ENCODE results near the gene TPRG1L.

TPRG1L gene

DNA sequence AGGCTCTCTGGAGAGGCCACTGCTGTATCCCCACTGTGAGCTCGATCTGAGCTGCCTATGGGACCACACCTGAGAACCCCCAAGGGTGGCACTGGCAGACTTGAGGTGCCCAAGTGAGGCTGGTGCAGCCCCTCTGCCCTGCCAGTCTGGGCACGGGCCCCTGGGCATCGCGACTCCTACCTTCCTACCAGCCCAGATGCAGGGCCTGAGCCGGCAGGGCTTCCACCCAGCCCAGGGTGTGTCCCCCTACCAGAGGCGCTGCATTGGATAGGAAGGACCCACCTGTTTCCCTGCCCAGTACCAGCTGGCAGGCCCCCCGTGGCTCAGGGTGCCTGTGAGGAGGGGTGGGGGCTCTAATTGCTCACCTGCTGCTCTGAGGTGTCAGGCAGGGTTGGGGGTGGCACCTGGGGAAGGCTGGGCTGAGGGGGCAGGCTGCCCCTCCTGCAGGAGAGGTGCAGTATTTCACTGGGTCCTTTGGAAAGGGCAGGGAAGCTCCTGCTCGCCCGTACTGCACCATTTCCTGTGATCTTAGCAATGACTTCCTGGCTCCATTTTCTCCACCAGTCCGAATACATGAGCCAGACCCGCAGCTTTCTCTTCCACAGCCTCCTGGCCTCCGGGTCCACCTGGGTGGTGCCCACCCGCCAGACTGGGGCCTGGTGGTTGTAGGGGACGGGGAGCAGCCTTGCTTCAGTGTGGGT lies 39.3 kb downstream of the TPRG1L start:
- DNase-seq (ENCODE audit: low read depth in 2 of 2) = no peak

DNA sequence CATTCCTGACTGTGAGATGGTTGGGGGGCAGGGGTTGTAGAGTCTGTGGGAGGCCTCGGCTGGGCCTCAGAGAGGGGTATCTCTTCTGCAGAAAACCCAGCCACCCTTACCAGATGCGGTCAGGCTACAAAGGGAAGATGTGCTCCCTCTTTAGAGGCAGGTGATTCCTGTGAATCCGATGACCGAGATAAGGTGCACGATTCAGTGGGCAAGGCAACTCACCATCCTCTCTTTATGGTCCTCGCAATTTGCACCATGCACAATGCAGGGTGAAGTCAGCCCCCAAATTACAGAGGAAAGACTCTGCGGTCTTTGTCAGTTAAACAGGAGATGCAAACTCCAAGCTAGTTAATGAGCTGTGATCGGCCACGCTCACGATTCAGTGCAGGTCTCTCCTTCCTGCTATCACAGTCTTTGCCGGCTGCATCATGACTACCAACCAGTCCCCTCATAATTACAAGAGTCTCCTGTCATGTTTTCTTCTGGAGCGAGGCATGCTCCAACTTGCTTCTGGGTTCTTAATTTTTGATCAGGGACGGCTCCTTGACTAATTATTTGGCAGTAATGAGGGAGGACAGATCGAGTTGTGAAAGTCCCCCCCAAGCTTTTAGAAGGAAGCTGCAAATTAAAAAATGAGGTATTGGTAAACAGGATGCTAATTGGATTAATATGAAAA lies 40.0 kb downstream of the TPRG1L start:
- DNase-seq (ENCODE audit: low read depth in 2 of 2) = no peak

DNA sequence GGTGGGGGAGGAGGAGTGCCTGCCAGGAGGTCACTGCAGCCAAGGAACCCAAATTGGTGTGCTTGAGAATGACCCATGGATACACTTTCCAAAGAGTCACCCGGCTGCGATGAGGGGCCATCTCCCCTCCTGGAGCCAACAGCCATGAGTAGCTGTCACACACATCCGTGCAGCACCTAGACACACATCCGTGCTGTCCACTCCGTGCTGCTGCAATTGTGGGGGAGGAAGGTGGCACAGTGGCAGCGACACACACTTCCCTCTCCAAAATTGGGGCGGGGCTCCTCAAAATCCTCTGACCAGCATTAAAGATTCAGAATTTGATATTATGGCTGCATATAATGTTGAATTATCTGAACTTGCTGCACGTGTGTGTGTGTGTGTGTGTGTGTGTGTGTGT lies 43.3 kb downstream of the TPRG1L start:
- DNase-seq (ENCODE audit: low read depth in 2 of 2) = no peak

DNA sequence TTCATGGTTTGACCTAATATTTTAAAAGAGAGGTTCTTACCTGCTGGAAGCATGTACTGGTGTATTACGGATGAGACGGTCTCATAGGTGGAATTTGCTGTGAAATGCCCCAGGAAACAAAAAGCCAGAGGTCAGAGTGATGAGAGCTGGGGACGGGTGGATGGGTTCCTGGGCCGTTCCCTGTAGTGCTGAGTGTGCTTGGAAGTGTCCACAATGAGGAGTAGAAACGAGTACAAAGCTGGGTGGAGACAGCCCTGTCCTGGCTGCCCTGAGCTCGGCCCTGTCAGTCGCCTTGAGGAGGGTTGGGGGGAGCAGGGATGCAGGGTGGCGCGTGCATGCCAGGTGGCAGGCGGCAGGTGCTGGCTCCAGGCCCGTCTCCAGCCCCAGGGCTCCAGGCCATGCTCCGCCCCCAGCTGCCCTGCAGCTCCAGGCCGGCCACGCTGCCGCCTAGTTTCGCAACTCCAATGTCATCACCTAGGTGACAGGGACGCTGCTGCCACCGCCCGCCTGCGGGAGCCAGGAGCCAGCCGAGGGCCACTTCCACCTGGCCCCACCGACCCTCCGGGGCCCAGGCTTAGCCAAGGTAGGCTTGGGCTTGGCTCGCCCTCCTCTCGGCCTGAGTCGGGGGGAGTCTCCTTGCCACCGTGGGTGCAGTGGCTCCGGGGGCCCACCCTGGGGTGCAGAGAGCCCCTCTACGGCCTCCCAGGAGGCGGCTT lies 43.9 kb downstream of the TPRG1L start:
- DNase-seq (ENCODE audit: low read depth in 2 of 2) = no peak

DNA sequence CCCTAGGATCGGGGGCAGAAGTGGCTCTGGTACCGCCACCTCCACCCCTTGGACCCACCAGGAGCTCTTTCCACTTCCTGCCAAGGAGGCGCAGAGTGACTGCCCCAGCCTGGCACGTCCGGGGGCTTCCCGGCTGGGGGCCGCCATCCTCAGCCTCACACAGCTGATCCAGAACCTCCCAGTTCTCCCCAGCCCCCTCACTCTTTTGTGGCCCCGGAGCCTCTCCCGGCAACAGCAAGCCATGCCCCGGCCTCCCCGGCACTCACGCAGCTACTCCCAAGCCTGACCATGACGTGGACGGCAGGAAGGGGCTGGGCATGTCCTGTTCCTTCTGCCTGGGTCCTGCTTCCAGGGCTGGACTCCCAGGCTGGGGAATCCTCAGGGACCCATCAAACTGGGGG lies 44.6 kb downstream of the TPRG1L start:
- DNase-seq (ENCODE audit: low read depth in 2 of 2) = no peak

DNA sequence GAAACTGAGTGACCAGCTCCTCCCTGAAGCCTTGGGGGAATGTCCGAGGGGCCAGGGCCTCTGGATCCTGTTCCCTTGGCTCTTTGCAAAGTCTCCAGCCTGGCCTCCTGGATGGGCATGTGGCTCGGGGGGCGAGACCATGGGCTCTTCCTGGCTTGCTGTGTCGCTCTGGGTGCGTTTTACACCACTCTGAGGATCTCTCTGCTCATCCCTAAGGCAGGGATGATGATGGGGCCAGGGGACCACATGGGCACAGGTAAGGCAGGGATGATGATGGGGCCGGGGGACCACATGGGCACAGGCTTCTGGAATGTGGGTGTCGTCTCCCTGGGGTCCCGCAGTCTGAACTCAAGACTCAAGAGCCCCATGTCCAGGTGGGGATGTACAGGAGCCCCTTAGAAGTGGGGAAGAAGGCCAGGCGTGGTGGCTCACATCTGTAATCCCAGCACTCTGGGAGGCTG lies 45.2 kb downstream of the TPRG1L start:
- DNase-seq (ENCODE audit: low read depth in 2 of 2) = no peak

DNA sequence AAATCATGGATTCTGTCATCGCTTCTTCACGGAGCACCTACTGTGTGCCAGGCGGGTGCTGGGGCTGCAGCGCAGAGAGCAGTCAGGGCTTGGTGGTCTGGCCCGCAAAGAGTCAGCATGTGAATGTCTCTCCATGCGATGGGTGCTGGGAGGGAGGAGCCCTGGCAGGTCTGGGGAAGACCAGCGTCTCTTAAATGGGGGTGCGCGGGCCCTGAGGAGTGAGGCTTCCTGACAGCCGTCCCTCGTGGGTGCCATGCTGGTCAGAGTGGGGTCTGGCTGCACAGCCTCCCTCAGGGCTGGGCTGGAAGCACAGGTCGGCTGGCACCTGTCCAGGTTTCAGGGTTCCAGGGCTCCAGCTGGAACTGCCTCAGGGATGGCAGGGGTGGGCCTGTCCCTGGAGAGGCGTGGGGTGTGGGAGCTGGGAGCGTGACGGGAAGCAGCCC lies 46.0 kb downstream of the TPRG1L start:
- no peak for DNase-seq (ENCODE audit: low read depth in 2 of 2)

DNA sequence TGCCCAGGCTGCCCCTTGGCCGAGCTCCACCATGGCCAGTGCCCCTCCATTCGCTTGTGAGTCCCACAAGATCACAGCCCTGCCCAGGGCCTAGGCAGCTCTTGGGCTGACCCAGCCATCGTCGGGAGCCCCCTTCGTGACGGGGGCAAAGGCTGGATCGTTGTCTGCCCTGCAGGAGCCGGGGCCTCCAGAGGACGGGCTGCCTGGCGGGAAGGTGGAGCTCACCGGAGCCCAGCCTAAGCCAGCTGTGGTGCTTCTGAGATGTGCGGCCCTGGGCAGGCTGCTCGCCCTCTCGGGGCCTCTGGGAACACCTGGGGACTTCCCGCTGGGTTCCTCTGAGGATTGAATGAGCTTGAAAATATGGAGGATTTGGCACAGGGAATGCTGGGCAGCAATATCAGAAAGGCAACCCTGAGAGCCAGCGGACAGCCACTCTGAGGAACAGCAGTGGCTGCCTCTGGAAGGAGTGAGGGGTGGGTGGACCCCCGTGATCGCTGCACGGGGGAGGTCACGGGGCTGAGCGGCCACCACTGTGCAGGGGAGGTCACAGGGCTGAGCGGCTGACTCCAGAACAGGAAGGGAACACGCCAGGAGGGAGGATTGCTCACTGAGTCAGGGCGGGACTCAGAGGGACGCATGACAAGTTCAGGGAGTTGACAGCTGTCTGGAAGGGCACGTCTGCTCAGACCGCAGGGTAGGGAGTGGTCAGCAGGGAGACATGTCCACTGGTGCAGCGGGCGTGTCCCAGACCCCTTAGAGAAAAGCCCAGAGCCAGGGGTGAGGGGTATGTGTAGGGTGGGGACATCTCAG lies 46.8 kb downstream of the TPRG1L start:
- no peak for DNase-seq (ENCODE audit: low read depth in 2 of 2)

DNA sequence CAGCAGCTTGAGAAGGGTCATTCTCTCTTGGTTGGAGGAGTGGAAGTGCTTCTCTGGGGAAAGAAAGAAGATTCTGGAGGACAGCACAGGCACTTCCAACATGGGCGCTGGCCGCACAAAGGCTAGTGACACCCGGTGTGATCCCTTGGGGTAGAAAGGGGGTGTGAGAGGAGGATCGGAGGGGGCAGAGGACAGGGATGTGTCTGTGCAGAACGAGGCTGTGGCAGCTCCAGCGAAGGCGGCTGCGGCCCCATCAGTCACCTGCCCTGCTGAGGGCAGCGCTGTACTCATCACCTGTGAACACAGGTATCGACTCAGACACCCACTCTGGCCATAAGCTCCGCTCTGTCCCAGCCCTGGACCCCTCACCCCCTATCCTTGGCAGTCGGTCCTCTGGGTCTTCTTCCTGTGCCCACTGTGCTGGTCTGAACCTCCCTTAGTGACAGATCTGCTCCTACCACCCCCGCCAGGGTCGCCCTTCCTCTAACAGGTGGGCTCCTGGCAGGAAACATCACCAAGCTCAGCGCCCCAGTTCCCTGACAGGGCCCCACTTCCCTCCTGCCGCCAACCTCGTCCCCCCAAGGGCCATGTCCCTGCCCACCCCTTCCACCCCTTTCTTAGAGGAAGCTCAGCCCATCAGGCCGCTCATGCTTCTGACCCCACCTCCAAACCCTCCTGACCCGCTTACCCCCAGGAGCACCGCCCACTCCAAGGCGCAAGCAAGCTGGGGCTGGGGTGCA lies 47.6 kb downstream of the TPRG1L start:
- DNase-seq (ENCODE audit: low read depth in 2 of 2) = no peak

DNA sequence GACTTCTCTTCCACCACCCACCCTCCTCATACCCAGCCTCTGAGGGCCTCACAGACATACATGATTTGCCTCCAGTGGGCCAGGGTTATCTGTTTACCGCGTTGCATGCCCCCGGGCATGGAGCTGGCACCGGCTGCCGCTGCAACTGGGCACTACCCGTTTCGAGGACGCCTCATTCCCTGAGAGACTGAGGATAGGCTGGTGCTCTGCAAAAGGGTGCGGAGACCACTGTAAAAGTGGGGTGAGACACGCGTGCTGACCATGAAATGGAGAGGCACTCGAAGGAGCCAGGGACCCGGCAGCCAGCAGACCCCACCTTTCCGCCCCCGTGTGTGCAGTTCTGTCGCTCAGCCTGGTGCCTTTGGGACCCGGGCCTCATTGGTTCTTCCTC lies 48.2 kb downstream of the TPRG1L start:
- no peak for DNase-seq (ENCODE audit: low read depth in 2 of 2)

DNA sequence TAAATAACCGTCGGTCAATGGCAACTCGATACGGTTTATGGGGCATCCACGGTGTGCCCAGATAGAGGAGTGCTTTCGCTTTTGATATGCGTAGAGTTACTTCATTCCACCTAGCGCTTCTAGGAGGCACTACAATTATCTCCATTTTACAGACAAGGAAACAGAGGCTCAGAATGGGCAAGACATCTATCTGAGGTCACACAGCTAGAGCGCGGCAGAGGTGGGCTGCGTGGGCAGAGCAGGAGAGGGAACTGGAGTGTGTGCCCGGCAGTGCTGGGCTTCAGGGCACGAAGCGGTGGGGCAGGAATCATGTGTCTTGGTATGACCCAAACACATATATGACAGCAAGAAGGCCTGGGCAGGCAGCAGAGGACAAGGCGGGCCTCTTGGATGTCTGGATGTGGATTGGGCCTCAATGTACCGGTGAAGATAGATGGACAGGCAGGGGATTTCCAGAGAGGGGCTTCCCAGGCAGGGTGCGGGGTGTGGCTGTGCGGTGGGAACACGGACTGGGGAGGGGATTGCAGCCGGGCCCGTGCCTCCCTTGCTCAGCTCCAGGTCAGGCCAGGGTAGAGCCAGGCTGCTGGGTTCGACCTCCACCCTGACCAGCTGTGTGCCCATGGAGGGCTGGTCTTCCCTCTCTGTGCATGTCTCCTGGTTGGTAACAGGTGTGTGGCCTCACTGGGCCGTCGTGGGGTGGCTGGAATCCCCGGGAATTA lies 48.7 kb downstream of the TPRG1L start:
- DNase-seq (ENCODE audit: low read depth in 2 of 2) = no peak

DNA sequence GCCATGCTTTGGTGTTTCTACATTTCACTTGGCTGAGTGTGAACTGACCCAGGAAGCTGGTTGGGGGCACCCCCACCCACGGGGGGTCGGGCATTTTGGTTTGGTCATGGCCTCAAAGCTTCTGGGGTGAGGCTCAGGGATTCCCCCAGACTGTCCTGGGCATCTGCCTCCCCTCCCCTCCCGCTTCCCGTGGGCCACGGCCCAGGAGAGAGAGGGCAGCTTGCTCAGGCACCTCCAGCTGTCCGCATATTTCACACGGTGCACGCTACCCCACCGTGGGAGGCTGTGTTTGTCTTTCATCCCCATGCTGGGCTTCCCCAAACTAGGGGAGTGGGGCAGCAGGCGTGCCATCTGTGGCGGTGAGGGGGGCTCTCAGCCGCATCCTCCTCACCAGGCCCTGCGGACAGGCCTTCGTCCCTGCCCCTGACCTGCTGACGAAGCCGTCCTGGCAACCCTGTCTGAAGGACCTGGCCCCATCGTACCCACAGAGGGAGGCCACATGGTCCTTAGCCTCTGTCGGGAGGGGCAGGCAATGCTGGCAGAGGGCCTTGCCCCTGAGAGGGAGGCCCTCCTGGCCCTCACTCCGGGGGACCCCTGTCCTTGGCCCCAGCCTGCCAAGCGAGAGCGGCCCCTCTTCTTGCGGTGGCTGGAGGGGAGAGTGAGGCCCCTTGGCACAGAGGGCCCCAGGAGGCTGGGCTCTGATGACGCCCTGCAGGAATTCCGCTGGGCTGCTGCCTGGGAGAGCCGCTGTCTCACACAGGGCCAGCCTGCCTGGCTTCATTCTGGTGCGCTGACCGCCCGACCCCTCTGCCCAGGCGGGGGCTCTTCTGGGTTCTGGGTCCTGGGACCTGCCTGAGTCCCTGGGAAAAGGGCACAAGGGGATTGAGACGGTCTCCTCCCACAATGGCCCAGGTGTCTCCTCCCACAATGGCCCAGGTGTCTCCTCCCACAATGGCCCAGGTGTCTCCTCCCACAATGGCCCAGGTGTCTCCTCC lies 49.6 kb downstream of the TPRG1L start:
- DNase-seq (ENCODE audit: low read depth in 2 of 2) = no peak

DNA sequence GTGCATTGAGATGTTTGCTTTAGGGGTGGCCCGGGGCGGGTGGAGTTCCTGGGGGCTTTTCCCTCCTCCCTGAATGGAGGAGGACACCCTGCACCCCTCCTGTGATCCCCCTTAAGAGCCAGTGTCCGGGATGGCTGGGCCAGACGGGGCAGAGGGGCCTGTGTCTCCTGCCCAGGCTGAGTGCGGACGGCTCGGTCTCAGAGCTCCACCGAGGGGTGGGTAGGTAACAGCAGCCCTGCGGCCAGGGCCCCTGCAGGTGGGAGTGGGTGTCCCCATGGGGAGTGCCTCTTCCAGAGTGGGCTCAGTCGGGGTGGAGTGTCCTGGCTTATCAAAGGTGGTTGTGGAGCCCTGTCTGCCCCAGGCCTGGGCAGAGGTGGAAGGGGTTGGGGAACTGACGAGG lies 50.6 kb downstream of the TPRG1L start:
- no peak for DNase-seq (ENCODE audit: low read depth in 2 of 2)

DNA sequence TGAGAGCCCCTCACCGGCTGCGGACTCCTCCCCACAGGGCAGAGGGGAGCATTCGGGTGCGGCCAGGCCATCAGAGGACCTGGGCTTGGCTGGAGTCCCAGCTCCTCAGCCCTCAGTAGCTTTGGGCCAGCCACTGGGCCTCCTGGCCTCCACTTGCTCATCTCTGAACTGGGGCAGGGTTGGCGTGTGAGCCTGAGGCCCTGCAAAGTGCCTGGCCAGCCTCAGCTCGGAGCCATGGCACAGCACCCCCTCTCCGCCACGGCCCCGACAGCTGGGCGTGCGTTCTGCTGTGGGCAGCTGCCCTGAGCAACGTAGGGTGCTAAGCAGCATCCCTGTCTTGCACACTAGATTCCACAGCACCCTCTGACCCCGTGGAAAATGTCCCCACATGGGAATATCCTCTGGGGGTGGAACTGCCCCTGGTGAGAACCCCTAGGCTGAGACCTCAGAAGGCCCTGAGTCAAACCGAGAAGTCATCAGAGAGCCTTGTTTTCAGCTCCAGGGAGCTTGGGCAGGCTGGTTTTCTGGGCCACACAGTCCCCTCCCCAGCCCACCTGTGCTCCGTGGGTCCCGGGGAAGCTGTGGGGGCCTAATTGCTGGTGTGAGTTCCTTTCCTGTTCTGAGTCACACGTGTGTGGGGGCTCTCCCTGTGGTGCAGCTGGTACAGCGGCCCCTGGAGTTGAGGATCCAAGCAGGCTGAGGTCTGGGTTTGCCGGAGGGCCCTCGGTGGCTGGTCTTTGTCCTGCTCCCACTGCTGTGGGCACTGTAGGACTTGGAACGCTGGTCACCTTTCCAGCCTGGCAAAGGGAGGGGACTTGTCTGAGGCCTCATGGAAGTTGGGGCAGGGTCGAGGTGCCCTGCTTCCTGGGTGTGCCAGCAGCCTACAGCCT lies 52.0 kb downstream of the TPRG1L start:
- DNase-seq (ENCODE audit: low read depth in 2 of 2) = peak in 1 of 2 donors; percentile 29

DNA sequence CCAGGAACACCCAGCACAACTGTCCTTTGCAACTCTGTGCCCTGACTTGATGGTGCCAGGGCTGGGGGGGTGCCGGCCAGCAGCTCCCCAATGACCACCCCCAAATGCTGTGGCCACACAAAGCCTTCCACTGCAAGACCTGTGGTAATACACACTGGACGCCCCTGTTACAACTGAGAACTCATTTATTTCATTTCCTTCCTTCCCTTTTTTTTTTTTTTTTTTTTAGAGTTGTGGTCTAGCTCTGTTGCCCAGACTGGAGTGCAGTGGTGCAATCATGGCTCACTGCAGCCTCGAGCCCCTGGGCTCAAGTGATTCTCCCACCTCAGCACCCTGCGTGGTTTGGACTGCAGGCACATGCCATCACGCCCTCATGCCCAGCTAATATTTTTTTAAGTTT lies 52.7 kb downstream of the TPRG1L start:
- no peak for DNase-seq (ENCODE audit: low read depth in 2 of 2)

DNA sequence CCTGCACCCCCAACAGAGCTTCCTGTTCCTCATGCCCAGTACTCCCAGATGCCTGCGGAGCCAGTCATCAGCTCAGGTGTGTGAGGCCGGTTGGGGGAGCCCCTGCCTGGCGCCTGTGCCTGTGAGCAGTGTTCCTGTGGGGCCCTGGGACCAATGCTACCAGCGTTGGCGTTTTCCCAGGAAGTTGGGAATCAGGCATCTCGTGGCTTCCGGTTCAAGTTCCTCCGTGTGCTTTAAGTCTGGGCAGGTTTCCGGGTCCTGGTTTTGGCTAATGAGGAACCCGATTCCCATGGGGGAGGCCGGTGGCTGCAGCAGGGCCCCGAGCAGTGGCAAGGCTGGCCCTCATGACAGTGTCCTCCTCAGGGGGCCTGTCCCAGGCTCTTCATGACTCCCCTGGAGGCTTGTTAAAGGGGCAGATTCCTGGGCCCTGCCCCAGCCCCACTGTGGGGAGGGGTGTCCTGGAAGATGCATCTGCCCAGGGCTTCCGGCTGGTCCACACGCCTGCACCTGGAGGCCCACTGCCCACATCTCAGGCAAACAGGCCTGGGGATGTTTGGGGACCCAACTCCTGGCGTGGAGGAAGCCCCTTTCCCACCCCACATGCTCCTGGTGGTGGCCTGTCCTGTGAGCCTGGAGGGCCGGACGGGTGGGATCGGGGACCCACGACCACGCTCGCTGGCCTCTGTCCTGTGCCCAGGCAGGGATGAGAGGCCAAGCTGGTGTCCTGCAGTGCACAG lies 53.7 kb downstream of the TPRG1L start:
- no peak for DNase-seq (ENCODE audit: low read depth in 2 of 2)

DNA sequence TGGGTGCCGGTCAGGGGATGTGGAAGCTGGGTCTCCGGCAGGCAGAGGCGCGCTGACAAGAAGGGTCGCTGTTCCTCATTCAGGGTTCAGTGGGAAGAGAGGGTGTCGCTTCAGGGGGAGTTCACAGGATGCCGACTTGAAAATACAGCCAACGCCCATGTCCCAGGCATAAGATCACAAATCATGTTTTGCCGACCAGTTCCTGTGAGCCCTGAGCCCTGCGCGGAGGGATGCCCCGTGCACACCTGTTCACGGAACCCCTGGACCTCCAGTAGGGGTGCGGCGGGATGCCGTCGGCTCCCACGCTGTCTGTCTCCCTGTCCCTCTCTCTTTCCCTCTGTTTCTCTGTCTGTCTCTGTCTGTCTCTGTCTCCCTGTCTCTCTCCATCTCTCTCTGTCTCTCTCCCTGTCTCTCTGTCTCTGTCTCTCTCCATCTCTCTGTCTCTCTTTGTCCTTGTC lies 54.3 kb downstream of the TPRG1L start:
- DNase-seq (ENCODE audit: low read depth in 2 of 2) = no peak
